Measurements from ENCODE around the gene FAM216B.

The FAM216B gene

GRCh38 chr13:42781352-42781751 lies at the start of gene FAM216B:
FAM216B (plus strand) TSS chr13:42781584; CDS start chr13:42784068, 2,484 bp downstream.
- DNase-seq (ENCODE audit: low read depth, low spot score): no peak
- Histone ChIP-seq H3K36me3 (ENCODE audit: insufficient read depth, low read length) (no peaks in the 10 kb centered on the region), H3K9ac (ENCODE audit: insufficient read length) (no peak within 1 kb of the TSS), H3K27ac (no peak within 1 kb of the TSS), H3K4me3 (no peak within 1 kb of the TSS), H3K9me3 (ENCODE audit: low read depth, low read length) (no peaks in the 10 kb centered on the region)
- TF ChIP-seq EZH2 (IDR thresholded peaks at IDR 0.05) (no peak), POLR2AphosphoS5 (IDR thresholded peaks at IDR 0.05; ENCODE audit: borderline replicate concordance, low read depth, low read length) (no peak), FOXP2 (optimal IDR thresholded peaks at IDR 0.05; ENCODE audit: control extremely low read depth, extremely low read length, insufficient read depth) (no peak)

- no peaks in the 10 kb centered on the region for H3K9me3 ChIP-seq (ENCODE audit: low read depth, low read length)
- no peak overlapping the region for H3K27ac ChIP-seq
Measured at GRCh38 chr13:42732073-42732472, 49.3 kb upstream of the FAM216B start.

GRCh38 chr13:42733046-42733445 lies 48.3 kb upstream of the FAM216B start:
- Histone ChIP-seq H3K27ac (no peak overlapping the region), H3K36me3 (ENCODE audit: insufficient read depth, low read length) (no peaks in the 10 kb centered on the region), H3K9ac (ENCODE audit: insufficient read length) (no peak overlapping the region), H3K9me3 (ENCODE audit: low read depth, low read length) (no peaks in the 10 kb centered on the region), H3K4me3 (no peak overlapping the region)
- no peak for DNase-seq (ENCODE audit: low read depth, low spot score)
- TF ChIP-seq EZH2 (IDR thresholded peaks at IDR 0.05) (no peak), FOXP2 (optimal IDR thresholded peaks at IDR 0.05; ENCODE audit: control extremely low read depth, extremely low read length, insufficient read depth) (no peak), POLR2AphosphoS5 (IDR thresholded peaks at IDR 0.05; ENCODE audit: borderline replicate concordance, low read depth, low read length) (no peak)

More at GRCh38 chr13:42732073-42732472, 49.3 kb upstream of the FAM216B start:
- no peaks in the 10 kb centered on the region for H3K36me3 ChIP-seq (ENCODE audit: insufficient read depth, low read length)
- H3K4me3 ChIP-seq: no peak overlapping the region
- DNase-seq (ENCODE audit: low read depth, low spot score): no peak
- no peak overlapping the region for H3K9ac ChIP-seq (ENCODE audit: insufficient read length)
- TF ChIP-seq EZH2 (IDR thresholded peaks at IDR 0.05): no peak
- no peak for TF ChIP-seq POLR2AphosphoS5 (IDR thresholded peaks at IDR 0.05; ENCODE audit: borderline replicate concordance, low read depth, low read length)
- no peak for TF ChIP-seq FOXP2 (optimal IDR thresholded peaks at IDR 0.05; ENCODE audit: control extremely low read depth, extremely low read length, insufficient read depth)

GRCh38 chr13:42735010-42735409 lies 46.4 kb upstream of the FAM216B start:
- Histone ChIP-seq H3K9ac (ENCODE audit: insufficient read length) (no peak overlapping the region), H3K36me3 (ENCODE audit: insufficient read depth, low read length) (no peaks in the 10 kb centered on the region), H3K27ac (no peak overlapping the region), H3K4me3 (no peak overlapping the region), H3K9me3 (ENCODE audit: low read depth, low read length) (no peaks in the 10 kb centered on the region)
- TF ChIP-seq POLR2AphosphoS5 (IDR thresholded peaks at IDR 0.05; ENCODE audit: borderline replicate concordance, low read depth, low read length) (no peak), EZH2 (IDR thresholded peaks at IDR 0.05) (no peak), FOXP2 (optimal IDR thresholded peaks at IDR 0.05; ENCODE audit: control extremely low read depth, extremely low read length, insufficient read depth) (no peak)
- no peak for DNase-seq (ENCODE audit: low read depth, low spot score)

- no peak for DNase-seq (ENCODE audit: low read depth, low spot score)
- H3K27ac ChIP-seq: no peak overlapping the region
- no peaks in the 10 kb centered on the region for H3K36me3 ChIP-seq (ENCODE audit: insufficient read depth, low read length)
- H3K9ac ChIP-seq (ENCODE audit: insufficient read length): no peak overlapping the region
- TF ChIP-seq EZH2 (IDR thresholded peaks at IDR 0.05) (no peak), FOXP2 (optimal IDR thresholded peaks at IDR 0.05; ENCODE audit: control extremely low read depth, extremely low read length, insufficient read depth) (no peak), POLR2AphosphoS5 (IDR thresholded peaks at IDR 0.05; ENCODE audit: borderline replicate concordance, low read depth, low read length) (no peak)
- H3K4me3 ChIP-seq: no peak overlapping the region
- H3K9me3 ChIP-seq (ENCODE audit: low read depth, low read length): no peaks in the 10 kb centered on the region
Measured at GRCh38 chr13:42740753-42741152, 40.6 kb upstream of the FAM216B start.

- Histone ChIP-seq H3K9ac (ENCODE audit: insufficient read length) (no peak overlapping the region), H3K9me3 (ENCODE audit: low read depth, low read length) (no peaks in the 10 kb centered on the region), H3K4me3 (no peak overlapping the region), H3K36me3 (ENCODE audit: insufficient read depth, low read length) (no peaks in the 10 kb centered on the region), H3K27ac (no peak overlapping the region)
- no peak for TF ChIP-seq FOXP2 (optimal IDR thresholded peaks at IDR 0.05; ENCODE audit: control extremely low read depth, extremely low read length, insufficient read depth)
- no peak for TF ChIP-seq EZH2 (IDR thresholded peaks at IDR 0.05)
- TF ChIP-seq POLR2AphosphoS5 (IDR thresholded peaks at IDR 0.05; ENCODE audit: borderline replicate concordance, low read depth, low read length): no peak
- no peak for DNase-seq (ENCODE audit: low read depth, low spot score)
Measured at GRCh38 chr13:42741914-42742313, 39.5 kb upstream of the FAM216B start.

- H3K9me3 ChIP-seq (ENCODE audit: low read depth, low read length): no peaks in the 10 kb centered on the region
- no peaks in the 10 kb centered on the region for H3K36me3 ChIP-seq (ENCODE audit: insufficient read depth, low read length)
- no peak overlapping the region for H3K4me3 ChIP-seq
- H3K27ac ChIP-seq: no peak overlapping the region
- TF ChIP-seq FOXP2 (optimal IDR thresholded peaks at IDR 0.05; ENCODE audit: control extremely low read depth, extremely low read length, insufficient read depth) (no peak), EZH2 (IDR thresholded peaks at IDR 0.05) (no peak), POLR2AphosphoS5 (IDR thresholded peaks at IDR 0.05; ENCODE audit: borderline replicate concordance, low read depth, low read length) (no peak)
- DNase-seq (ENCODE audit: low read depth, low spot score): no peak
- no peak overlapping the region for H3K9ac ChIP-seq (ENCODE audit: insufficient read length)
Measured at GRCh38 chr13:42745655-42746054, 35.7 kb upstream of the FAM216B start.

GRCh38 chr13:42746866-42747265 lies 34.5 kb upstream of the FAM216B start:
- TF ChIP-seq FOXP2 (optimal IDR thresholded peaks at IDR 0.05; ENCODE audit: control extremely low read depth, extremely low read length, insufficient read depth): no peak
- no peak for TF ChIP-seq POLR2AphosphoS5 (IDR thresholded peaks at IDR 0.05; ENCODE audit: borderline replicate concordance, low read depth, low read length)
- no peak for TF ChIP-seq EZH2 (IDR thresholded peaks at IDR 0.05)
- Histone ChIP-seq H3K9ac (ENCODE audit: insufficient read length) (no peak overlapping the region), H3K27ac (no peak overlapping the region), H3K4me3 (no peak overlapping the region), H3K36me3 (ENCODE audit: insufficient read depth, low read length) (no peaks in the 10 kb centered on the region), H3K9me3 (ENCODE audit: low read depth, low read length) (no peaks in the 10 kb centered on the region)
- DNase-seq (ENCODE audit: low read depth, low spot score): no peak

GRCh38 chr13:42747399-42747873 lies 33.9 kb upstream of the FAM216B start:
- TF ChIP-seq POLR2AphosphoS5 (IDR thresholded peaks at IDR 0.05; ENCODE audit: borderline replicate concordance, low read depth, low read length) (no peak), FOXP2 (optimal IDR thresholded peaks at IDR 0.05; ENCODE audit: control extremely low read depth, extremely low read length, insufficient read depth) (no peak), EZH2 (IDR thresholded peaks at IDR 0.05) (no peak)
- no peaks in the 10 kb centered on the region for H3K36me3 ChIP-seq (ENCODE audit: insufficient read depth, low read length)
- DNase-seq (ENCODE audit: low read depth, low spot score): no peak
- H3K9me3 ChIP-seq (ENCODE audit: low read depth, low read length): no peaks in the 10 kb centered on the region
- H3K9ac ChIP-seq (ENCODE audit: insufficient read length): no peak overlapping the region
- H3K27ac ChIP-seq: no peak overlapping the region
- H3K4me3 ChIP-seq: no peak overlapping the region

All from SK-N-MC (cell line).